ENCODE measurements around the gene SHISAL1.

The SHISAL1 gene

DNA sequence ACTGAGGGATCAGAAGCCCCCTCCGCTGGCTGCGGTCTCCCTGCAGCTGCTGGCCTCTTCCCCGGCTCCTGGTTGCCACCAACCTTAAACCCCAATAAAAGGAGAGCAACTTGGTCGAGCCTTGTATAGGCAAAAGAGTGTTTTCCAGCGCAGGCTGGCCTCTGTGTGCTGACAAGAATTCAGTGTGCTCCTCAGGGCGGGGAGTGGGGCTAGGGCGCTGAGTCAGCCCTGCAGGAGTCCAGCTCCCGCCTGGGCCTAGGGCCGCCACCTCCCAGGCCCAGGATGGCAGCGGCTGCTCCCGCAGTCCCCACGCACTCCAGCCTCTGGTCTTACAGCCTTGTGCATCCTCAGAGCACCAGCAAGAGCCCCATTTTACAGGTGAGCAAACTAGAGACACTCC lies at the start of gene SHISAL1:
SHISAL1 (minus strand) TSS at position 186 of the 400 bp plus-strand sequence. CDS start 12,006 bp downstream, outside the sequence.
- no peak within 1 kb of the TSS for H3K27ac Mint-ChIP-seq
- H3K27me3 Mint-ChIP-seq, result peaks cover 40% of the 10 kb centered on the region
- H3K4me1 Mint-ChIP-seq, result no peaks in the 10 kb centered on the region
- H3K4me3 Mint-ChIP-seq, result no peak within 1 kb of the TSS
- H3K36me3 Mint-ChIP-seq, result no peaks in the 10 kb centered on the region
- no peaks in the 10 kb centered on the region for H3K9me3 Mint-ChIP-seq
- ATAC-seq, result no peak

DNA sequence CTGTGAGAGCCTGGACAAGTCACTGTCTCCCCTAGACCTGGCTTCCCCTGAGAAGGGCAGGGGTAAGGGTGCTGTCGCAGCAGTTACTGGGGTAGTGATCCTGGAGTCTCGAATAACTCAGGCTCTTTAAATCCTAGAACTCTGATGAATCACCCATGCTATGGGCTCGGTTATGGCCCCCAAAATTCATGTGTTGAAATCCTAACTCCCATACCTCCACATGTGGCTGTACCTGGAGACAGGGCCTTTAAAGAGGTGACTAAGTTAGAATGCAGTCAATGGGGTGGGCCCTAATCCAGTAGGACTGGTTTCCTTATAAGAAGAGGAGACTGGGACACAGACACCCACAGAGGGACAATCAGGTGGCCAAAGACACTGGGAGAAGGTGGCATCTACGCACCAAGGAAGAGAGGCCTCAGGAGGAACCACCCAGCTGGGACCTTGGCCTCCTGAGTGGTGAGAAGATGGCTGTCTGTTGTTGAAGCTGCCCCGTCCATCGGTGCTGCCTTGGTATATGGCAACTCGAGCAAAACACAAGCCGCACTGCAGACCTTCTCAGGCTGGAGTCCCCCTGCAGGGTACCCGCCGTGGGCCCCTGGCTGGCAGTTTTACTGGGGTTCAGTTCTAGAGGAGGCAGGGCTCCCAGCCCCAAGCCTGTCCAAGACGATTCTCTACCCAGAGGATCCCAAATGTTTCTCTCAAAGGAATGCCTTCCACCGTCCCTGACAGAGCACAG lies 48.8 kb upstream of the SHISAL1 start:
- H3K27me3 Mint-ChIP-seq, result peaks cover 71% of the 10 kb centered on the region
- H3K27ac Mint-ChIP-seq, result no peak overlapping the region
- no peak overlapping the region for H3K4me3 Mint-ChIP-seq
- no peaks in the 10 kb centered on the region for H3K36me3 Mint-ChIP-seq
- no peak for ATAC-seq
- H3K9me3 Mint-ChIP-seq, result no peaks in the 10 kb centered on the region
- no peaks in the 10 kb centered on the region for H3K4me1 Mint-ChIP-seq

DNA sequence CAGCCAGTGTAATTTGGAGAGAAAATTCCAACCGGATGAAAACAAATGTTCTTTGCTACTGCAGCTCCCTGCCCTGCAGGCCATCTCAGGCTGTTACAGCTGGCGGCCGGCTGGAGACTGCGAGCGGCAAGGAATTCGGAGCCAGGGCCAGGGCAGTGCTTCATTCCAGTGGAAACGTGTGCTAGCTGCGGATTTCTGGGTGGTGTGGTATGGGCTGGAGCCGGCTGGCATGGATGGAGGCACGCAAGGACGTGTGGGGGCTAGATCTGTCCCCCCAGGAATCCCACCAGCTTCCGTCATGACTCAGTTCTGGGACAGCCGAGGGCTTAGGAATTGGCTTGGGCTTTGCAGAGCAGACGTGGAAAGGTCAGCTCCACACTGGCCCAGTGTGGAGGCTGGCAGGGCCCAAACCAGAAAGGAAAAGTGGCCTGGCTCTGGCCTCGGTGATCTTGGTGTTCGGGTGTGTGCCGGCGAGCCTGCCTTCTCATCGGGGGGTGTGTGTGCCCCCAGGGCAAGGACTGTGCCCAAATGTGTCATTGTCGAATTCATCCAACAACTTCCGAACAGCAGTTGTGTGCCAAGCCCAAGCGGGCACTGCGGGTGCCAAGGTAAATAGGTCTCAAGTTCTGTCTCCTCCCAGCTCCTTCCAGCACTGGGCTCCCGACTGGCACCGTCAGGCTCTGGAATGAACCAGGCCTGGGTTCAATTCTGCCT lies 48.1 kb upstream of the SHISAL1 start:
- H3K36me3 Mint-ChIP-seq, result no peaks in the 10 kb centered on the region
- H3K9me3 Mint-ChIP-seq, result no peaks in the 10 kb centered on the region
- H3K27ac Mint-ChIP-seq, result no peak overlapping the region
- no peak overlapping the region for H3K4me3 Mint-ChIP-seq
- peak; percentile 22 for ATAC-seq
- peaks cover 73% of the 10 kb centered on the region for H3K27me3 Mint-ChIP-seq
- no peaks in the 10 kb centered on the region for H3K4me1 Mint-ChIP-seq

DNA sequence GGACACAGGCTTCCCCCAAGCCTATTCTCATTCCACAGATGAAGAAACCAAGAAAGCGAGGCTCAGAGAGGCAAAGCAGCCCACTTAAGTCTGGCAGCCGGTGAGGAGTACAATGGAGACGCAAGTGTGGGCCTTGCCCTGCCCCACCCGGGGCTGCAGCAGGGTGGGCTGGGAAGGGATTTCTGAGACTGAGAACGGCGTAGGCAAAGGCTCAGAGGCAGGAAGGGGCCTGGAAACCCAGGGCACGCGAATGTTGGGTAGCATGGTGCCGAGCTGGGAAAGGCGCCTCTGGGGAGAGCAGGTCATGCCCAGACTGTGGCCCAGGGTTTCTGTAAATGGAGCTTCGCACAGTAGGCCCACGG lies 47.5 kb upstream of the SHISAL1 start:
- Mint-ChIP-seq H3K4me1 (no peaks in the 10 kb centered on the region), H3K27ac (no peak overlapping the region), H3K4me3 (no peak overlapping the region), H3K27me3 (peaks cover 78% of the 10 kb centered on the region), H3K9me3 (no peaks in the 10 kb centered on the region), H3K36me3 (no peaks in the 10 kb centered on the region)
- peak; percentile 17 for ATAC-seq

DNA sequence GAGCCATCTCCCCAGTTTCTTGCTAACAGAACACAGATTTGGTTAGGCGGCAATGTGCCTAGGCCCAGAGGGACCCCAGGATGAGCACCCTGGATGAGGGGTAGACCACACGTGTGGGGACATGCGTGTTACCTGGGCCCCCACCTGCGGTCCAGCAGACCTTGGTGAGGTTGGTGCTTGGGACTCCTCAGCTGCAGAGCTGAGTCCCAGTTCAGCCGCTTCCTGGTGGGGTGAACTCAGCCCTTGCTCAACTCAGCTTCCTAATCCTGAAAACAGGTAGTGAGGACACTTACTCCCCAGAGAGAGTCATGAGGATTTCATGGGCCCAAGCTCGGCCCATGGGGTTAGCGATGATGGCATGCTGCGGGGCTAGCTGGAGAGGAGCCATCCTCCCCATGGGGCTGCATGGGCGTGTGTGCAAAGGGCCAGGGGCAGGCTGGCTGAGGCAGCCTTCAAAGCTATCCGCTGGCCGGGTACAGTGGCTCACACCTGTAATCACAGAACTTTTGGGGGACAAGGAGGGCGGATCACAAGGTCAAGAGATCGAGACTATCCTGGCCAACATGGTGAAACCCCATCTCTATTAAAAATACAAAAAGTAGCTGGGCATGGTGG lies 46.9 kb upstream of the SHISAL1 start:
- H3K4me3 Mint-ChIP-seq, result no peak overlapping the region
- no peaks in the 10 kb centered on the region for H3K36me3 Mint-ChIP-seq
- no peaks in the 10 kb centered on the region for H3K9me3 Mint-ChIP-seq
- peaks cover 78% of the 10 kb centered on the region for H3K27me3 Mint-ChIP-seq
- no peak overlapping the region for H3K27ac Mint-ChIP-seq
- no peak for ATAC-seq
- no peaks in the 10 kb centered on the region for H3K4me1 Mint-ChIP-seq

DNA sequence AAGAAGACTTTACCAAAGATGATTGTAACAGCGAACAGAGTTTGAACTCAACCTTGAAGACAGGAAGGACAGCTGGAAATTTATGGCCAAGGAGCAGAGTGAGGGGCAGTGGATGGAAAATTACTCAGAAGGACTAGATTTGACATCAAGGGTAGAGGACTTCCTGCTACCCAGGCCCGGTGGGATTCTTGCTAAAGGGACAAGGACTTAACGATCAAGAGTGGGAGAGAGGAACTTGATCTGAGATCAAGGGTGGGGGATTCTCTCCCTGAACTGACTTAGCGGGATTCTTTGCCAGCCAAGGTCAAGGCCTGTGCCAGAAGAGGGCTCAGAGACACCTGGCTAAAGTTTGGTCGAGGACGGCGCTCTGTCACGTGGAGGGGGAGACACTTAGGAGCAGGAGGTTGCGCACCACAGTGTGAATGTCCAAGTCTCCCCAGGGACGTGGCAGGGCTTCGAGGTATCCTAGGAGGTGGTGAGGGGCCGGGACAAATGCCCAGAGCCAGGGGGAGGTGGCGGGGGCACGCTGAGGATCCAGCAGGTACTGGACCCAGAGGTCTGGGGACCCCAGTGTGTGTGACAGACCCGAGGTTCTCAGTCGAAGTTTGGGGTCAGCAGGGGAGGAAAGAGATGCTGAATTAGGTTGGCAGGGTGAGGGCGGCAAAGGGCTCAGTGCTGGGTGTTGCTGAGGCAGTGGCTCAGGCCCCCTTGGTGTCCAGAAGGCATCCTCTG lies 46.1 kb upstream of the SHISAL1 start:
- H3K27ac Mint-ChIP-seq, result no peak overlapping the region
- H3K27me3 Mint-ChIP-seq, result peaks cover 78% of the 10 kb centered on the region
- no peaks in the 10 kb centered on the region for H3K4me1 Mint-ChIP-seq
- H3K9me3 Mint-ChIP-seq, result no peaks in the 10 kb centered on the region
- H3K4me3 Mint-ChIP-seq, result no peak overlapping the region
- H3K36me3 Mint-ChIP-seq, result no peaks in the 10 kb centered on the region
- ATAC-seq, result no peak

DNA sequence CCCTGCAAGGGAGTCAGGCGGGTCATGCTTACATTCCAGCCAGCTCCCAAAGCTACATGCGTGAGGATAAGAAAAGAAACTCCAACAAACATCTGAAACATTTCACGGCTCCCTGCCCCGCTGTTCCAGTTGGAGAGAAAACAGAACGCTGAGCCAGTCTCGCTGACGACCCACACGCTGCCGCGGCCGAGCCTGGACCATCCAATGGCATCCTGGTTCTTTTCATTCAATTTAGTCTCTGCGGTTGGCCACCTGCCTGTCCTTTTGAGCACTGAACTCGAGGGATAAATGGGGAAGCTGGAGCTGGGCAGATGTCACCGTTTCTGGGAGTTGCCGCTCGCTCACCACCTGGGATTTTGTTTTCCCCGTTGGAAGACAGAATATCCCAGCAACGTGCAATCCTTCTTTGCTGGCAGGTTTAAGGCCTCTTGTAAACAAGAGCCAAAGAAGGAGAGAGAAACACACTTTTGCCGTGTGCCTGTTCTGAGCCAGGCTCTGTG lies 45.3 kb upstream of the SHISAL1 start:
- Mint-ChIP-seq H3K36me3 (no peaks in the 10 kb centered on the region), H3K4me3 (no peak overlapping the region), H3K27ac (no peak overlapping the region)

DNA sequence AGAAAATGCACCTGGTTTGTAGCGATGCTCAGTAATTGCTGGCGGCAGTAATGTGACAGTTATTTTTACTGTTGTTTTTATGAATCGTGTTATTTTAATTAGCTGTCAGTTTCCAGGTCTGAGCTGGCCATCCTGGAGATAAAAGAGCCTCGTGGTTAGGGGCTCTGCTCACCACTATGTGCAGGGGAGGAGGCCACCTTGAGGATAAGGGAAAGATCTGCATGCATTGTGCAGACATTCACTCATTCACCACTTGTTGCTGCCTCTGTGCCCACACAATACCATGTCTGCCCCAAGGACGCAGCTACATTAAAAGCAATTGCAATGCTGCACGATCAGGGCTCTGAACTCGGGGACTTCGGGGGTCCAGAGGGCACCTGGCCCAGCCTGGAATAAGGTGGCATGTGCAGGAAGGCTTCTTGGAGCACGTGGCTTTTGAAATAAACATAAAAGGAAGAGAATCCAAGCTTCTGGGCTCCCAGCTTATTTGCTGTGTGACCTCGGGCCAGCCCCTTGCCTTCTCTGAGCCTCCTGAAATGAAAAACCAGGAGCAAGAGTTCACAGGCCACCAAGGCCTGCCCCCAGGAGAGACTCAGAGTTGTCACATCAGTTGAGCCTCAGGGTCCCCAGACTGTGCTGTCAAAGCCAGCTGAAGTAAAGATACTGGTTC lies 44.7 kb upstream of the SHISAL1 start:
- ATAC-seq, result no peak
- Mint-ChIP-seq H3K4me1 (no peaks in the 10 kb centered on the region), H3K27ac (no peak overlapping the region), H3K9me3 (no peaks in the 10 kb centered on the region), H3K36me3 (no peaks in the 10 kb centered on the region), H3K4me3 (no peak overlapping the region), H3K27me3 (peaks cover 88% of the 10 kb centered on the region)

More for the DNA sequence above, 45.3 kb upstream of the SHISAL1 start:
- Mint-ChIP-seq H3K9me3 (no peaks in the 10 kb centered on the region), H3K4me1 (no peaks in the 10 kb centered on the region), H3K27me3 (peaks cover 84% of the 10 kb centered on the region)
- ATAC-seq, result no peak

DNA sequence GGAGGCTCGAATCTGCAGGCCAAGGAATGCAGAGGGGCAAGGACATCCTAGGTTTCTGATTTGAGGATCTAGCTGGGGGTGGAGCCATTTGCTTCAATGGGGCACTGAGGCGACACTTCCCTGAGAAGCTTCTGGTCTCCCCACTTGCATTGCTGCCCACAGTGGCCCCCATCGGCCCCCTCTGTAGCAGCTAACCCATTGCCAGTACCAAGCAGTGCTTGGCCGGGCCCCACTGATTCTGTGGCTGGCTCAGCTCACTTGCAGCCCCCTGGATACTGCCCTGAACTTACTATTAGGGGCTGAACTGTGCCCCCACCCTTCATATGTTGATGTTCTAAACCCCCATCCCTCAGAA lies 42.9 kb upstream of the SHISAL1 start:
- no peaks in the 10 kb centered on the region for H3K36me3 Mint-ChIP-seq
- no peak overlapping the region for H3K27ac Mint-ChIP-seq
- H3K27me3 Mint-ChIP-seq, result peaks cover 88% of the 10 kb centered on the region
- H3K4me1 Mint-ChIP-seq, result peaks cover 9% of the 10 kb centered on the region
- H3K4me3 Mint-ChIP-seq, result no peak overlapping the region
- H3K9me3 Mint-ChIP-seq, result no peaks in the 10 kb centered on the region
- no peak for ATAC-seq

DNA sequence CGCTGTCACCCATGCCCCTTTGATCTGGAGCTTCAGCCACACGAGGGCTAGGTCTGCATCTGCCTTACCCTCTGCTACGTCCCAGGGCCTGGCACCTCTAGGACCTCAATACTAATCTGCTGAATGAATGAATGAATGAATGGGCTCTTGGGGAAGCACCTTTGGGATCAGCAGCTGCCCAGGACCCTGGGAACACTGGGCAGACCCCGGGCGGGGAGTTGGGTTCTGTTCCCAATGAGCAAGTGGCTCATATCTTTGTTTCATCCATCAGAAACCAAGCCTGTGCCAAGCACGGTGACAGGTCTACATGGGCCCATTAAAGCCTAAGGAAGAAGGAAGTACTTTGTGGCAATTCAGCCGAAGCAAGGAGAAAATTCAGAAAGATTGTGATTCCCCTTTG lies 41.5 kb upstream of the SHISAL1 start:
- H3K9me3 Mint-ChIP-seq, result no peaks in the 10 kb centered on the region
- ATAC-seq, result no peak
- no peak overlapping the region for H3K4me3 Mint-ChIP-seq
- H3K36me3 Mint-ChIP-seq, result no peaks in the 10 kb centered on the region
- no peak overlapping the region for H3K27ac Mint-ChIP-seq
- H3K27me3 Mint-ChIP-seq, result peaks cover 84% of the 10 kb centered on the region
- H3K4me1 Mint-ChIP-seq, result peaks cover 9% of the 10 kb centered on the region

DNA sequence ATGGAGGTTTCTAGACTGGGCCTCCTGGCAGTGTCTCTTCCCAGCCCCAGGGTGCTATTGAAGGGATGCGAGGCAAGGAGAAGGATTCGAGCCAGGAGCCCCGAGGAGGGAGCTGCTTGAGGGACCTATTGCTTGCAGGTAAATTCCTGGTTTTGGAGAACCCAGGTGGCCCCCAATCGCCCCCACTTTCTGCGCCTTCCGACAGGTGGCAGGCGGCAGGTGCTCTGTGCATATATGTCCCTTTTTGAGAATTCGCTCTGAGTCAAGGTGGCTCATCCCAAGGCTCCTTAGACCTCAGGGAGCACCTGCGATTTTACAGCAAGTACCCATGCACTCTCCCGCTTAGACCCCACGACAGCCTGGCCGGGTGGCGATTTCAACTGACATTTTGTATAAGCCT lies 40.3 kb upstream of the SHISAL1 start:
- no peaks in the 10 kb centered on the region for H3K9me3 Mint-ChIP-seq
- H3K4me1 Mint-ChIP-seq, result peaks cover 9% of the 10 kb centered on the region
- no peak for ATAC-seq
- peaks cover 71% of the 10 kb centered on the region for H3K27me3 Mint-ChIP-seq
- no peak overlapping the region for H3K27ac Mint-ChIP-seq
- no peaks in the 10 kb centered on the region for H3K36me3 Mint-ChIP-seq
- no peak overlapping the region for H3K4me3 Mint-ChIP-seq

DNA sequence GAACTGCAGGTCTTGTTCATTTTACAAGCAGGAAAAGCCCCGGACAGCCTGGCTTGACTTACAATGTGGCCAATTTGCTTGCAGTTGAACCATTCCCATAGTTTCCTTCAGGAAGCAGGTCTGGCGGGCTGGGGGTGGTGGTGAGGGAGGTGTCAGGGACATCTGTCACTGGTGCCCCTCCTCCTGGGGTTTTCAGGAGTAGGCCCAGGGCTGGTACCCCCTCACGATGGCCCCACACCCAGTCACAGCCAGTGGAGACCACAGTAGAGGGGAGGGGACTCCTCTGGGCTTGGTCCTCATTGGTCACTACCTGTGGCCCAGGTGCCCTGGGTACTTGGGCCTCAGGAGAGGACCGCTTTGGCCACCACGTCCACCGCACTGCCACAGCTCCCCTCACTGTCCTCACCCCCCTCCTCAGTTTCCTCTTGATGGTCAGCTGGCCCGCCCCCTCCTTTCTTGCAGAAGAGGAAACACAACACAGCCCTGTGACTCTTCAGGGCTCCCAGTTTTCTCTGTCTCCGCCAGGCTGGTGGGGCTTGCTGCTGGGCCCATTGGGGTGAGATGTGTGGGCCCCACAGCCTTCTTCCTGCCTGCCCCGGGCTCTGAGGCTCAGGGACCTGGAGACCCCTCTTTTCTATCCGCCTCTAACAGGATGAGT lies 39.8 kb upstream of the SHISAL1 start:
- Mint-ChIP-seq H3K27me3 (peaks cover 66% of the 10 kb centered on the region), H3K27ac (no peak overlapping the region), H3K4me1 (peaks cover 9% of the 10 kb centered on the region), H3K9me3 (no peaks in the 10 kb centered on the region), H3K36me3 (no peaks in the 10 kb centered on the region), H3K4me3 (no peak overlapping the region)
- ATAC-seq, result peak; percentile 24

DNA sequence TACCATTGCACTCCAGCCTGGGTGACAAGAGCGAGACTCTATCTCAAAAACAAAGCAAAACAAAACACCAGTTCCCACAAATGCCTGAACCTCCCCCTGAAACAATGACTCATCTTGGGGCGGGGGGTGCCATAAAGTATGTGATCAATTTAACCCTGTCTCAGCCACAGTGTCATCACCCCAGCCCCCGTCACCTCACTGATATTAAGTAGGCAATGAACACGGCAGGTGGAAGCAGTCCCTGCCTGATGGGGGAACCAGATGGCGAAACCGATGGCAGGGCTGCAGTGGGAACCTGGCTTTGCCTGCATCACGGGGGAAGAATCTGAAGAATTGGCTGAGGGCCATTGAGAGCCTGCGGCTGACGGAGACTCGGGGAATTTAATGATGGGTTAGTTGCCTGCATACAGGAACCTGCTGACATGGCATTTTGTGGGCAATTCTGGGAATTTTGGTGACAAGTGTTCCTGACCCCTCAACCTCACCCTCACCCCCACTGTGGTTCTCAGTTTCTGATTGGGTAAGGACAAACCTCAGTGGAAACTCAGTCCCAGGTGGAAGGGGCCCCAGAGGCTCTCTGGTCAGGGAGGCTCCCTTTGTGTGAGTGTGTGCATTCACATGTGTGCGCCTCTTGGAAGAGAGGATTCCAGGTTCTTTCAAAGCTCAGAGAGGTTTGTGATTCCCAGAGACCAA lies 39.1 kb upstream of the SHISAL1 start:
- no peaks in the 10 kb centered on the region for H3K9me3 Mint-ChIP-seq
- H3K27ac Mint-ChIP-seq, result no peak overlapping the region
- no peaks in the 10 kb centered on the region for H3K36me3 Mint-ChIP-seq
- no peak overlapping the region for H3K4me3 Mint-ChIP-seq
- H3K27me3 Mint-ChIP-seq, result peaks cover 64% of the 10 kb centered on the region
- H3K4me1 Mint-ChIP-seq, result peaks cover 9% of the 10 kb centered on the region
- no peak for ATAC-seq

DNA sequence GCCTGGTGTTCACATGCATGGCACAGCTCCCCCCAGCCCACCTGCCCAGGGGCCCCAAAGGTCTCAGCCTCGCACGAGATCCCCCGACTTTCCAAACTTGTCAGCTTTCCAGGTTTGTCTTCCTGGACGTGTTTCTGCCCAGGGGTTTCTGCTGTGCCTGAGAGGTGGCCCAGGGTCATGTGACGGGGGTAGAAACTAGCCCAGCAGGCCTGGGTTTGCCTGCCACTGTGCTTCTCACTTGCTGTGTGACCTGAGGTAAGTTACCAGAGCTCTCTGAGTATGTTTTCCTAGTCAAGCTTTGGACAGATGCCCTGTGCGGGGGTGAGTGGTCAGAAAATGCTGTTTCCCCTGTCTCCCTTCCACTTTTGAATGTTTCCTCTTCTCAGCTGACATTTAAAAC lies 38.3 kb upstream of the SHISAL1 start:
- Mint-ChIP-seq H3K36me3 (no peaks in the 10 kb centered on the region), H3K4me3 (no peak overlapping the region), H3K9me3 (no peaks in the 10 kb centered on the region), H3K4me1 (peaks cover 9% of the 10 kb centered on the region), H3K27ac (no peak overlapping the region), H3K27me3 (peaks cover 69% of the 10 kb centered on the region)
- ATAC-seq, result no peak
